Esophagus squamous epithelium (tissue), 4 donors: ENCODE measurements around the gene PTPN18.
A peak's percentile ranks its signal among the peaks of the same experiment; 100 is the strongest.

Experiments
- CTCF ChIP-seq, 6 experiments: fragments of 450-650 bp in 4 of 6; fragments of 200-600 bp in 2 of 6; sonication (generic) in 2 of 6; IDR thresholded peaks; one replicate each; pipeline ENCODE4 v1.5.1; 2016 to 2019; ENCODE audit warnings: antibody characterized with exemption in 6 of 6, mild to moderate bottlenecking in 4 of 6, moderate library complexity in 4 of 6
- POLR2A ChIP-seq, 4 donors: fragments of 450-650 bp; IDR thresholded peaks; one replicate each; pipeline ENCODE4 v1.6.1; 2017; ENCODE audit warnings: antibody characterized with exemption in 4 of 4, mild to moderate bottlenecking in 4 of 4, moderate library complexity in 3 of 4

- TF ChIP-seq POLR2A (IDR thresholded peaks at IDR 0.05) (no peak), CTCF (IDR thresholded peaks at IDR 0.05) (peak in 1 of 6 experiments; percentile 11)
Observed at GRCh38 chr2:130372833-130373807, 17.3 kb downstream of the PTPN18 start.
